ENCODE results near the gene RGS12.

RGS12 gene

GRCh38 chr4:3311489-3312171, 18.8 kb downstream of the RGS12 start:
- no peaks in the 10 kb centered on the region for H3K27me3 ChIP-seq
- no peaks in the 10 kb centered on the region for H3K4me1 ChIP-seq
- H3K4me3 ChIP-seq (ENCODE audit: low read depth, low read length) = no peak overlapping the region
- H3K36me3 ChIP-seq = peaks cover under 1% of the 10 kb centered on the region
- TF ChIP-seq, protein P1, sequence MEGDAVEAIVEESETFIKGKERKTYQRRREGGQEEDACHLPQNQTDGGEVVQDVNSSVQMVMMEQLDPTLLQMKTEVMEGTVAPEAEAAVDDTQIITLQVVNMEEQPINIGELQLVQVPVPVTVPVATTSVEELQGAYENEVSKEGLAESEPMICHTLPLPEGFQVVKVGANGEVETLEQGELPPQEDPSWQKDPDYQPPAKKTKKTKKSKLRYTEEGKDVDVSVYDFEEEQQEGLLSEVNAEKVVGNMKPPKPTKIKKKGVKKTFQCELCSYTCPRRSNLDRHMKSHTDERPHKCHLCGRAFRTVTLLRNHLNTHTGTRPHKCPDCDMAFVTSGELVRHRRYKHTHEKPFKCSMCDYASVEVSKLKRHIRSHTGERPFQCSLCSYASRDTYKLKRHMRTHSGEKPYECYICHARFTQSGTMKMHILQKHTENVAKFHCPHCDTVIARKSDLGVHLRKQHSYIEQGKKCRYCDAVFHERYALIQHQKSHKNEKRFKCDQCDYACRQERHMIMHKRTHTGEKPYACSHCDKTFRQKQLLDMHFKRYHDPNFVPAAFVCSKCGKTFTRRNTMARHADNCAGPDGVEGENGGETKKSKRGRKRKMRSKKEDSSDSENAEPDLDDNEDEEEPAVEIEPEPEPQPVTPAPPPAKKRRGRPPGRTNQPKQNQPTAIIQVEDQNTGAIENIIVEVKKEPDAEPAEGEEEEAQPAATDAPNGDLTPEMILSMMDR (IDR thresholded peaks at IDR 0.05; ENCODE audit: low read depth, low read length) = no peak
- no peaks in the 10 kb centered on the region for H3K9me3 ChIP-seq
- DNase-seq = peak; percentile 0

- DNase-seq = peak; percentile 1
- Histone ChIP-seq H3K27me3 (no peaks in the 10 kb centered on the region), H3K9me3 (no peaks in the 10 kb centered on the region), H3K36me3 (peaks cover 3% of the 10 kb centered on the region), H3K4me3 (ENCODE audit: low read depth, low read length) (no peak overlapping the region), H3K4me1 (no peaks in the 10 kb centered on the region)
- TF ChIP-seq, protein P1 (IDR thresholded peaks at IDR 0.05; ENCODE audit: low read depth, low read length) = no peak
Observed at GRCh38 chr4:3312362-3312761, 19.5 kb downstream of the RGS12 start.

DNA sequence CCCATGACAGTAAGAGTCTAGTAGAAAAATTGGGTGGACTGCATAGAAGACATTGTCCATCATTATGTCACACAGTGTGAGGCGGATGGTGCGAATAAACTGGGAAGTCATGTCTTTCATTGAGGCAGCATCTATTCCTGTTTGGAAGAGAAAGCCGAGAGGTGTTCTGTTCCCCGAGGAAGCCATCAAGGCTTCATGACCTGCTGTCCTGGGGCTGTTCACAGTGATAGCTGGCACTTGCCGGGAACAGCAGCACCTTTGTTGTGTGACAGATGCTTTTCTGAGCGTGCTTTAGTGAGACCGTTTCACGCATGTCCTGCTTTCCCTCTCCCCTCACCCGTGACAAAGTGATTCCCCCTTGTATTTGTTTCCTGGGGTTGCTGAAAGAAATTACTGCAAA, 20.3 kb downstream of the RGS12 start:
- Histone ChIP-seq H3K27me3 (no peaks in the 10 kb centered on the region), H3K4me1 (no peaks in the 10 kb centered on the region), H3K36me3 (peaks cover 9% of the 10 kb centered on the region), H3K4me3 (ENCODE audit: low read depth, low read length) (no peak overlapping the region), H3K9me3 (no peaks in the 10 kb centered on the region)
- TF ChIP-seq, protein P1 (IDR thresholded peaks at IDR 0.05; ENCODE audit: low read depth, low read length) = no peak
- DNase-seq = peak; percentile 0

- TF ChIP-seq, protein P1 (IDR thresholded peaks at IDR 0.05; ENCODE audit: low read depth, low read length) = no peak
- Histone ChIP-seq H3K4me1 (no peaks in the 10 kb centered on the region), H3K9me3 (no peaks in the 10 kb centered on the region), H3K36me3 (peaks cover 14% of the 10 kb centered on the region), H3K4me3 (ENCODE audit: low read depth, low read length) (no peak overlapping the region), H3K27me3 (no peaks in the 10 kb centered on the region)
- peak; percentile 1 for DNase-seq
Observed at GRCh38 chr4:3313556-3314228, 20.9 kb downstream of the RGS12 start.

- no peaks in the 10 kb centered on the region for H3K4me1 ChIP-seq
- TF ChIP-seq, protein P1 (IDR thresholded peaks at IDR 0.05; ENCODE audit: low read depth, low read length) = no peak
- DNase-seq = peak; percentile 3
- H3K9me3 ChIP-seq = no peaks in the 10 kb centered on the region
- no peak overlapping the region for H3K4me3 ChIP-seq (ENCODE audit: low read depth, low read length)
- peaks cover 14% of the 10 kb centered on the region for H3K36me3 ChIP-seq
- H3K27me3 ChIP-seq = no peaks in the 10 kb centered on the region
Observed at GRCh38 chr4:3314706-3315260, 22.0 kb downstream of the RGS12 start.

DNA sequence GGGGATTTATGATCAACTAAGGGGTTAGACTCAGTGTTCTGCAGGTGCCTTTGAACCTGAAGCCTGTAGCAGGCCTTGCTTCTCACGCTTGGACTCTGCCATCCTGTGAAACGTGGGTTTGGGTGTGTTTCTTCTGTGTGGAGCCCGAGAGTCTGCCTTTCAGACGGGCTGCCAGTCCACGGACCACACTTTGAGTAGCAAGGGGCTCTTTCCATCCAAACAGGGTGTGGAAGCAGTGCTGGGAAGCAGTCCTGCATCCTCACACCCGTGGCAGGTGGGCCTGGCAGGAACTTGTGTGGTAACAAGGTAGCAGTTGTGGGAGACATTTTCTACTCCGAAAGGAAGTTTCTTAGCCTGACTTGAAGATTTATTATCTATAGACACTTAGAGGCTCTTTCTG, 22.7 kb downstream of the RGS12 start:
- Histone ChIP-seq H3K9me3 (no peaks in the 10 kb centered on the region), H3K36me3 (peaks cover 14% of the 10 kb centered on the region), H3K27me3 (no peaks in the 10 kb centered on the region), H3K4me3 (ENCODE audit: low read depth, low read length) (no peak overlapping the region), H3K4me1 (no peaks in the 10 kb centered on the region)
- TF ChIP-seq, protein P1 (IDR thresholded peaks at IDR 0.05; ENCODE audit: low read depth, low read length) = no peak
- DNase-seq = peak; percentile 1

All from BE2C (cell line).